ENCODE data around the gene GPR18. TPM values are rescaled to one million over a fixed set of nuclear protein-coding genes. Genes with fewer than 3 reads are reported as not detected.
A peak's percentile ranks its signal among the peaks of the same experiment; 100 is the strongest.

The GPR18 gene
- polyA plus RNA-seq, 1 donor from 2014 or later = 58.6 TPM

GRCh38 chr13:99298056-99298455 is 39.9 kb upstream of the GPR18 start:
- Mint-ChIP-seq H3K27ac (peak overlapping the region; percentile 80 to 94 (median 90)), H3K4me3 (peak overlapping the region; percentile 69 to 96 (median 92)), H3K4me1 (peaks cover 74 to 79% (median 79%) of the 10 kb centered on the region in 3 donors), H3K36me3 (peaks cover 12% of the 10 kb centered on the region), H3K9me3 (no peaks in the 10 kb centered on the region), H3K27me3 (no peaks in the 10 kb centered on the region)

- H3K9me3 Mint-ChIP-seq = no peaks in the 10 kb centered on the region
- H3K27me3 Mint-ChIP-seq = no peaks in the 10 kb centered on the region
- peak overlapping the region; percentile 69 to 96 (median 92) for H3K4me3 Mint-ChIP-seq
- H3K4me1 Mint-ChIP-seq = peaks cover 71 to 79% (median 75%) of the 10 kb centered on the region in 3 donors
- H3K36me3 Mint-ChIP-seq = peaks cover 12% of the 10 kb centered on the region
- H3K27ac Mint-ChIP-seq = peak overlapping the region; percentile 80 to 94 (median 90)
Measured at GRCh38 chr13:99297331-99297730, 39.2 kb upstream of the GPR18 start.

GRCh38 chr13:99296398-99296797 is 38.2 kb upstream of the GPR18 start:
- peaks cover 68 to 73% (median 72%) of the 10 kb centered on the region in 3 donors for H3K4me1 Mint-ChIP-seq
- H3K9me3 Mint-ChIP-seq = no peaks in the 10 kb centered on the region
- H3K27ac Mint-ChIP-seq = peak overlapping the region; percentile 80 to 94 (median 91)
- peaks cover 12% of the 10 kb centered on the region for H3K36me3 Mint-ChIP-seq
- no peaks in the 10 kb centered on the region for H3K27me3 Mint-ChIP-seq
- peak overlapping the region; percentile 75 to 96 (median 92) for H3K4me3 Mint-ChIP-seq

GRCh38 chr13:99295488-99296252 is 37.5 kb upstream of the GPR18 start:
- H3K9me3 Mint-ChIP-seq = no peaks in the 10 kb centered on the region
- peak overlapping the region; percentile 54 to 94 (median 80) for H3K27ac Mint-ChIP-seq
- H3K4me1 Mint-ChIP-seq = peaks cover 69 to 75% (median 75%) of the 10 kb centered on the region in 3 donors
- H3K36me3 Mint-ChIP-seq = peaks cover 14% of the 10 kb centered on the region
- no peaks in the 10 kb centered on the region for H3K27me3 Mint-ChIP-seq
- peak overlapping the region; percentile 61 to 93 (median 69) for H3K4me3 Mint-ChIP-seq

GRCh38 chr13:99294958-99295357 is 36.8 kb upstream of the GPR18 start:
- Mint-ChIP-seq H3K27me3 (no peaks in the 10 kb centered on the region), H3K36me3 (peaks cover 13% of the 10 kb centered on the region), H3K4me3 (peak overlapping the region in 2 of 4 donors; percentile 69 to 93), H3K27ac (peak overlapping the region; percentile 54 to 94 (median 80)), H3K9me3 (no peaks in the 10 kb centered on the region), H3K4me1 (peaks cover 69 to 73% (median 73%) of the 10 kb centered on the region in 3 donors)

DNA sequence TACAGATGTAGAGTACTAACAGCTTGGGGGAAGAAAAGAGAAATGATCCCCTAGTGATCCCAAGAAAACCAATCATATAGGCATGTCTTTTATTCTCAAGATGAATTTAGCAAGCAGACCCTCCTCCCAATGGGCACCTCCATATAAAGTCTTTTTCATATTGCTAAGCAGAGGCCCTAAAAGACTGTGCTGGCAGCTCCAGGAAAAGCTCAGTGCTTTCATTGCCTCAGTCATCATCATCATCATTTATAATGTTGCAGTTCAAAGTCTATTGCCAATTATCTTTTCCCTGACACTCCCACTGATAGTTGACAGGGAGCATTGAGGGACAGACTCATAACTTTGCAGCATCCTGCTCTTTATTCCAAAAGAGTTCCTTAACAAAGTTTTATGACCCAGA is 36.0 kb upstream of the GPR18 start:
- H3K27me3 Mint-ChIP-seq = no peaks in the 10 kb centered on the region
- H3K4me3 Mint-ChIP-seq = peak overlapping the region in 3 of 4 donors; percentile 37 to 87 (median 52)
- peak overlapping the region in 2 of 3 donors; percentile 39 to 75 for H3K27ac Mint-ChIP-seq
- H3K4me1 Mint-ChIP-seq = peaks cover 69 to 73% (median 72%) of the 10 kb centered on the region in 3 donors
- H3K36me3 Mint-ChIP-seq = peaks cover 13% of the 10 kb centered on the region
- no peaks in the 10 kb centered on the region for H3K9me3 Mint-ChIP-seq

DNA sequence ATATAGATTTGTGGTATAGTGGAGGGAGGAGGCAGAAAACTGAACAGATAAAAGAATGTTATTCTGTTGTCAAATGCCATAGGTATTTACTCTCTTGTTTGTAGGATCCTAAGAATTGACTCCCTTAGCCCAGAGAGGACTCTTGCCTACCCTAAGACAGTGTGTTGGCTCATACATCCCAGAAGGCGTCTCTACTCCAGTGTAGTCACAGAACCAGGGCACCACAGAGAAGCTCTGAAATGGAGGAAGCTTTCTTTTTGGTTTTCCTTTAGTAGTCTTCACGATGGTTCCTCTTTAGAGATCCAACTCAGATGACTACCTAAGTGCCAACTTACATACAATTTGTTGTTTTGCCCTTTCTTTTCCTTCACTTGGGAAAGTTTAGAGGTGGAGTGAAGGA is 35.0 kb upstream of the GPR18 start:
- H3K9me3 Mint-ChIP-seq = no peaks in the 10 kb centered on the region
- H3K4me3 Mint-ChIP-seq = peak overlapping the region in 2 of 4 donors; percentile 36 to 57
- H3K27ac Mint-ChIP-seq = peak overlapping the region; percentile 47 to 65 (median 55)
- H3K4me1 Mint-ChIP-seq = peaks cover 73 to 76% (median 75%) of the 10 kb centered on the region in 3 donors
- peaks cover 13% of the 10 kb centered on the region for H3K36me3 Mint-ChIP-seq
- no peaks in the 10 kb centered on the region for H3K27me3 Mint-ChIP-seq

- Mint-ChIP-seq H3K9me3 (no peaks in the 10 kb centered on the region), H3K27ac (peak overlapping the region in 2 of 3 donors; percentile 57 to 75), H3K36me3 (peaks cover 14% of the 10 kb centered on the region), H3K4me1 (peaks cover 66 to 75% (median 73%) of the 10 kb centered on the region in 3 donors), H3K27me3 (no peaks in the 10 kb centered on the region), H3K4me3 (no peak overlapping the region)
Measured at GRCh38 chr13:99290894-99291293, 32.7 kb upstream of the GPR18 start.

DNA sequence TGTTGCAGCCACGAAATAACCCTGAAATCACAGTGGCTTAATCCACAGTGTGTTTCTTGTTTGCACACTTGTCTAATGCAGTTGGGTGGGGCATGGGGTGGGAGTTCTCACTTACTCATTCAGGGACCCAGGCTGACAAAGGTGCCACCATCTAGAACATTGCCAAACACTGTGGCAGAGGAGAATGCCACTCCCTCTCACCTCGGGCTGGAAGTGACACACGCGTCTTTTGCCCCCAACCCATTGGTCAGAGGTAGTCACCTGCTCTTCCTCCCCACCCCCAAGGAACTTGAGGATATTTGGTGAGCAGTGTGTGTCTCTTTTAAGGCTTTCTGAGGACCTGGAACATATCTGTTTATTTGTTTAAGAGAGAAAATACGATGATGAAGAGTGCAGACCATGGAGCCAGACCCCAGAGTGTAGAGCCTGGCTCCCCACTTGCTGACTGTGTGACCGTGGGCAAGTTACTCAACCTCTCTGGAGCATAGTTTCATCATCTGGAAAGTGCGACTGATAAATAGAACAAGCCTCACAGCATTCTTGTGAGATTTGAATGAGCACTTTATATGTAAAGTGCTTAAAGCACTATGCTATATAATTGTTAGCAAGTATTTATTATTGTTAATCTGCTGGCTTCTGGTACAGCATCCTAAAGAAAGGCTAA is 31.6 kb upstream of the GPR18 start:
- Mint-ChIP-seq H3K27ac (peak overlapping the region in 2 of 3 donors; percentile 75 to 91), H3K27me3 (no peaks in the 10 kb centered on the region), H3K4me3 (no peak overlapping the region), H3K4me1 (peaks cover 61 to 71% (median 67%) of the 10 kb centered on the region in 3 donors), H3K36me3 (peaks cover 14% of the 10 kb centered on the region), H3K9me3 (no peaks in the 10 kb centered on the region)

- Mint-ChIP-seq H3K27me3 (no peaks in the 10 kb centered on the region), H3K4me3 (peak overlapping the region in 2 of 4 donors; percentile 75 to 76), H3K4me1 (peaks cover 61 to 74% (median 70%) of the 10 kb centered on the region in 3 donors), H3K9me3 (no peaks in the 10 kb centered on the region), H3K27ac (peak overlapping the region in 2 of 3 donors; percentile 76 to 82), H3K36me3 (peaks cover 13% of the 10 kb centered on the region)
Measured at GRCh38 chr13:99289271-99289670, 31.1 kb upstream of the GPR18 start.

DNA sequence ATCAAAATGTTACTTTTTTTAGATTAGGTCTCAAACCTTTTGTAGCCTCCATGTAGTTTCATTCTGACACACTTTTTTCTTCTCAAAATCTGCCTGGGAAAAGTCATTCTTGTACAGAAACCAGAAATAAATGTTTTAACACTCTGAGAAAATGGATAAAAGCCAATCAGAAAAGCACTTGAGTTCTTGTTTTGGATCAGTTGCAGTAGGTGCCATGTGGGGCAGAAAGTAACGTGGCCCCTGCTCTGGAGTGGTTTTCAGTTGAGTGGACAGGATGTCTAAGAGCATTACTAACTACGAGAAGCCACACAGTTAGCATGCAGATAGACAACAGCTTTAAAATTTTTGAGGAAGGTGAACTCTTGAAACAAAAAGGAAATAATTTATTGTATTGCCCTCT is 29.9 kb upstream of the GPR18 start:
- Mint-ChIP-seq H3K4me1 (peaks cover 52 to 70% (median 60%) of the 10 kb centered on the region in 3 donors), H3K36me3 (peaks cover 9% of the 10 kb centered on the region), H3K27ac (peak overlapping the region; percentile 26 to 88 (median 54)), H3K27me3 (no peaks in the 10 kb centered on the region), H3K9me3 (no peaks in the 10 kb centered on the region), H3K4me3 (peak overlapping the region in 3 of 4 donors; percentile 48 to 76 (median 53))

GRCh38 chr13:99287551-99287950 is 29.4 kb upstream of the GPR18 start:
- H3K27me3 Mint-ChIP-seq = no peaks in the 10 kb centered on the region
- H3K4me1 Mint-ChIP-seq = peaks cover 54 to 72% (median 62%) of the 10 kb centered on the region in 3 donors
- H3K9me3 Mint-ChIP-seq = no peaks in the 10 kb centered on the region
- peak overlapping the region in 1 of 3 donors; percentile 88 for H3K27ac Mint-ChIP-seq
- peak overlapping the region in 3 of 4 donors; percentile 22 to 53 (median 41) for H3K4me3 Mint-ChIP-seq
- peaks cover 9% of the 10 kb centered on the region for H3K36me3 Mint-ChIP-seq

- Mint-ChIP-seq H3K9me3 (no peaks in the 10 kb centered on the region), H3K4me1 (peaks cover 63 to 77% (median 70%) of the 10 kb centered on the region in 3 donors), H3K27me3 (no peaks in the 10 kb centered on the region), H3K27ac (peak overlapping the region in 2 of 3 donors; percentile 30 to 41), H3K4me3 (peak overlapping the region in 1 of 4 donors; percentile 17), H3K36me3 (peaks cover 6% of the 10 kb centered on the region)
Measured at GRCh38 chr13:99285432-99286182, 27.4 kb upstream of the GPR18 start.

Data from IgD-negative memory B cell (primary cell).